ENCODE measurements around the gene TMEM117.

The TMEM117 gene

DNA sequence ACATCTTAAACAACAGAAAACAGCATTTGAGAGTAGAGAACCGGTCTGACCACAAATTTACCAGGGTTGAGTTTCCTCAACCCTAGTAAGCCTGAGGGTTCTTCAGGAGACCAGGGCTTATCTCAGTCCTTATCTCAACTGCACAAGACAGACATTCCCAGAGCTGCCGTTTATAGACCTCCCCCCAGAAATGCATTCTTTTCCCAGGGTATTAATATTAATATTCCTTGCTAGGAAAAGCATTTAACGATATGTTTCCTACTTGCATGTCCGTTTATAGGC lies 12.3 kb downstream of the TMEM117 start:
- Histone ChIP-seq H3K4me1 (ENCODE audit: insufficient read depth, low read length, severe bottlenecking) (no peaks in the 10 kb centered on the region), H3K4me3 (ENCODE audit: low read depth, low read length, poor library complexity, severe bottlenecking) (no peak overlapping the region), H3K27me3 (ENCODE audit: insufficient read depth, low read length) (no peaks in the 10 kb centered on the region), H3K9me2 (ENCODE audit: low read depth, low read length) (no peaks in the 10 kb centered on the region), H3K9ac (ENCODE audit: low read length) (no peak overlapping the region), H3K9me3 (ENCODE audit: low read length) (no peaks in the 10 kb centered on the region), H2AFZ (ENCODE audit: low read length) (no peak overlapping the region), H3F3A (ENCODE audit: insufficient read depth, low read length) (no peaks in the 10 kb centered on the region), H3K4me2 (ENCODE audit: low read length) (no peak overlapping the region), H3K79me2 (ENCODE audit: insufficient read depth, low read length) (no peaks in the 10 kb centered on the region), H3K27ac (ENCODE audit: low read depth, low read length, poor library complexity, severe bottlenecking) (no peak overlapping the region), H4K20me1 (ENCODE audit: insufficient read depth, low read length) (no peaks in the 10 kb centered on the region), H3K36me3 (ENCODE audit: insufficient read depth, low read length) (no peaks in the 10 kb centered on the region; the same call in 1 of the 2 replicates)
- TF ChIP-seq, protein P1, sequence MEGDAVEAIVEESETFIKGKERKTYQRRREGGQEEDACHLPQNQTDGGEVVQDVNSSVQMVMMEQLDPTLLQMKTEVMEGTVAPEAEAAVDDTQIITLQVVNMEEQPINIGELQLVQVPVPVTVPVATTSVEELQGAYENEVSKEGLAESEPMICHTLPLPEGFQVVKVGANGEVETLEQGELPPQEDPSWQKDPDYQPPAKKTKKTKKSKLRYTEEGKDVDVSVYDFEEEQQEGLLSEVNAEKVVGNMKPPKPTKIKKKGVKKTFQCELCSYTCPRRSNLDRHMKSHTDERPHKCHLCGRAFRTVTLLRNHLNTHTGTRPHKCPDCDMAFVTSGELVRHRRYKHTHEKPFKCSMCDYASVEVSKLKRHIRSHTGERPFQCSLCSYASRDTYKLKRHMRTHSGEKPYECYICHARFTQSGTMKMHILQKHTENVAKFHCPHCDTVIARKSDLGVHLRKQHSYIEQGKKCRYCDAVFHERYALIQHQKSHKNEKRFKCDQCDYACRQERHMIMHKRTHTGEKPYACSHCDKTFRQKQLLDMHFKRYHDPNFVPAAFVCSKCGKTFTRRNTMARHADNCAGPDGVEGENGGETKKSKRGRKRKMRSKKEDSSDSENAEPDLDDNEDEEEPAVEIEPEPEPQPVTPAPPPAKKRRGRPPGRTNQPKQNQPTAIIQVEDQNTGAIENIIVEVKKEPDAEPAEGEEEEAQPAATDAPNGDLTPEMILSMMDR (IDR thresholded peaks at IDR 0.05; ENCODE audit: low read length), result no peak
- TF ChIP-seq EZH2 (IDR thresholded peaks at IDR 0.05; ENCODE audit: borderline replicate concordance, low read length), result no peak

- Histone ChIP-seq H3K4me2 (ENCODE audit: low read length) (no peak overlapping the region), H3K9me2 (ENCODE audit: low read depth, low read length) (no peaks in the 10 kb centered on the region), H3K4me3 (ENCODE audit: low read depth, low read length, poor library complexity, severe bottlenecking) (no peak overlapping the region), H3K4me1 (ENCODE audit: insufficient read depth, low read length, severe bottlenecking) (no peaks in the 10 kb centered on the region), H2AFZ (ENCODE audit: low read length) (no peak overlapping the region), H3F3A (ENCODE audit: insufficient read depth, low read length) (no peaks in the 10 kb centered on the region), H4K20me1 (ENCODE audit: insufficient read depth, low read length) (no peaks in the 10 kb centered on the region), H3K9me3 (ENCODE audit: low read length) (no peaks in the 10 kb centered on the region), H3K9ac (ENCODE audit: low read length) (no peak overlapping the region), H3K79me2 (ENCODE audit: insufficient read depth, low read length) (no peaks in the 10 kb centered on the region), H3K27me3 (ENCODE audit: insufficient read depth, low read length) (no peaks in the 10 kb centered on the region), H3K36me3 (ENCODE audit: insufficient read depth, low read length) (no peaks in the 10 kb centered on the region; the same call in 1 of the 2 replicates), H3K27ac (ENCODE audit: low read depth, low read length, poor library complexity, severe bottlenecking) (no peak overlapping the region)
- TF ChIP-seq, protein P1 (IDR thresholded peaks at IDR 0.05; ENCODE audit: low read length), result no peak
- no peak for TF ChIP-seq EZH2 (IDR thresholded peaks at IDR 0.05; ENCODE audit: borderline replicate concordance, low read length)
Measured at GRCh38 chr12:43848786-43849185, 12.9 kb downstream of the TMEM117 start.

DNA sequence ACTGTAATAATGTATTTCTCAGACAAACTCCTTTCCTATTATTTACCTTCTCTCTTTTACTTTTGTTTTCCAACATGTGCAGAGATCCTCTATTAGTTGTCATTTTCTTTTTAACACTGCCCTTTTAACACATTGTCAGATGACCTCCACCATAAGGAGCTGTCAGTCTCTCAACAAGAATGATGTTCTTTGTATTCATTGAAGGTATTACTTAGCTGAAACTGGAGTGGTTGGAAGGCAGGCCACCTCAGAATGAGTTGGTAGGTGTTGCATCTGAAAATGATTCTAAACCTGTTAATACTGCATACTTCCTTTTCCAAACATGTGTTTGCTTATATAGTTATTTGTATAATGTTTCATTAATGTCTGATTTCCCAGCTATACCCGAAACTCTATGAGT lies 16.9 kb downstream of the TMEM117 start:
- H3K79me2 ChIP-seq (ENCODE audit: insufficient read depth, low read length), result no peaks in the 10 kb centered on the region
- no peaks in the 10 kb centered on the region for H4K20me1 ChIP-seq (ENCODE audit: insufficient read depth, low read length)
- H3K27me3 ChIP-seq (ENCODE audit: insufficient read depth, low read length), result no peaks in the 10 kb centered on the region
- H3K36me3 ChIP-seq (ENCODE audit: insufficient read depth, low read length), result no peaks in the 10 kb centered on the region
- H3K9me2 ChIP-seq (ENCODE audit: low read depth, low read length), result no peaks in the 10 kb centered on the region
- H3K4me2 ChIP-seq (ENCODE audit: low read length), result no peak overlapping the region
- no peak overlapping the region for H3K27ac ChIP-seq (ENCODE audit: low read depth, low read length, poor library complexity, severe bottlenecking)
- H3F3A ChIP-seq (ENCODE audit: insufficient read depth, low read length), result no peaks in the 10 kb centered on the region
- no peaks in the 10 kb centered on the region for H3K4me1 ChIP-seq (ENCODE audit: insufficient read depth, low read length, severe bottlenecking)
- no peak overlapping the region for H3K9ac ChIP-seq (ENCODE audit: low read length)
- TF ChIP-seq EZH2 (IDR thresholded peaks at IDR 0.05; ENCODE audit: borderline replicate concordance, low read length), result no peak
- TF ChIP-seq, protein P1 (IDR thresholded peaks at IDR 0.05; ENCODE audit: low read length), result no peak
- no peak overlapping the region for H3K4me3 ChIP-seq (ENCODE audit: low read depth, low read length, poor library complexity, severe bottlenecking)
- no peaks in the 10 kb centered on the region for H3K9me3 ChIP-seq (ENCODE audit: low read length)
- no peak overlapping the region for H2AFZ ChIP-seq (ENCODE audit: low read length)

All from OCI-LY1 (cell line).